Esophagus squamous epithelium (tissue), 4 donors: ENCODE results near the gene GMNN.
"Not testable (repeated sequence)": the region's sequence is repeated elsewhere in the genome, so short reads cannot be mapped to it uniquely, and the experiment has no call there.

Experiments
- POLR2A ChIP-seq, 4 donors: fragments of 450-650 bp; IDR thresholded peaks; one replicate each; pipeline ENCODE4 v1.6.1; 2017; ENCODE audit warnings: antibody characterized with exemption in 4 of 4, mild to moderate bottlenecking in 4 of 4, moderate library complexity in 3 of 4
- TF ChIP-seq, protein P1 (sequence below), 6 experiments: fragments of 450-650 bp in 4 of 6; fragments of 200-600 bp in 2 of 6; sonication (generic) in 2 of 6; IDR thresholded peaks; one replicate each; pipeline ENCODE4 v1.5.1; 2016 to 2019; ENCODE audit warnings: antibody characterized with exemption in 6 of 6, mild to moderate bottlenecking in 4 of 6, moderate library complexity in 4 of 6

DNA sequence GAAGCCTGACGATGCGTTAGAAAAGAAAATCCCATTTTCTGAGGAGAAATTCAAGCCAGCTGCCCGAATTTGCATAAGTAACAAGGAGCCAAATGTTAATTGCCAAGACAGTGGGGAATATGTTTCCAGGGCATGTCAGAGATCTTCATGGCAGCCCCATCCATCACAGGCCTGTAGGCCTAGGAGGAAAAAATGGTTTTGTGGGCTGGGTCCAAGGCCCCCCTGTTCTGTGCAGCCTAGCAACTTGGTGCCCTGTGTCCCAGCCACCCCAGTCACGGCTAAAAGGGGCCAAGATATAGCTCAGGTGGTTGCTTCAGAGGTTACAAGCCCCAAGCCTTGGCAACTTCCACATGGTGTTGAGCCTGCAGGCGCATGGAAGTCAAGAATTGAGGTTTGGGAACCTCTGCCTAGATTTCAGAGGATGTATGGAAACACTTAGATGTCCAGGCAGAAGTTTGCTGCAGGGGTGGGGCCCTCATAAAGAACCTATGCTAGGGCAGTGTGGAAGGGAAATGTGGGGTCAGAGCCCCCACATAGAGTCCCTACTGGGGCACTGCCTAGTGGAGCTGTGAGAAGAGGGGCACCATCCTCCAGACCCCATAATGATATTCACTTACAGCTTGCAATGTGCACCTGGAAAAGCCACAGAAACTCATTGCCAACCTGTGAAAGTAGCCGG, 43.1 kb upstream of the GMNN start:
- TF ChIP-seq POLR2A (IDR thresholded peaks at IDR 0.05) = not testable (repeated sequence)
- TF ChIP-seq, protein P1, sequence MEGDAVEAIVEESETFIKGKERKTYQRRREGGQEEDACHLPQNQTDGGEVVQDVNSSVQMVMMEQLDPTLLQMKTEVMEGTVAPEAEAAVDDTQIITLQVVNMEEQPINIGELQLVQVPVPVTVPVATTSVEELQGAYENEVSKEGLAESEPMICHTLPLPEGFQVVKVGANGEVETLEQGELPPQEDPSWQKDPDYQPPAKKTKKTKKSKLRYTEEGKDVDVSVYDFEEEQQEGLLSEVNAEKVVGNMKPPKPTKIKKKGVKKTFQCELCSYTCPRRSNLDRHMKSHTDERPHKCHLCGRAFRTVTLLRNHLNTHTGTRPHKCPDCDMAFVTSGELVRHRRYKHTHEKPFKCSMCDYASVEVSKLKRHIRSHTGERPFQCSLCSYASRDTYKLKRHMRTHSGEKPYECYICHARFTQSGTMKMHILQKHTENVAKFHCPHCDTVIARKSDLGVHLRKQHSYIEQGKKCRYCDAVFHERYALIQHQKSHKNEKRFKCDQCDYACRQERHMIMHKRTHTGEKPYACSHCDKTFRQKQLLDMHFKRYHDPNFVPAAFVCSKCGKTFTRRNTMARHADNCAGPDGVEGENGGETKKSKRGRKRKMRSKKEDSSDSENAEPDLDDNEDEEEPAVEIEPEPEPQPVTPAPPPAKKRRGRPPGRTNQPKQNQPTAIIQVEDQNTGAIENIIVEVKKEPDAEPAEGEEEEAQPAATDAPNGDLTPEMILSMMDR (IDR thresholded peaks at IDR 0.05) = not testable (repeated sequence)
